ENCODE data around the gene GIPC2.

The GIPC2 gene

GRCh38 chr1:78053498-78053897 lies 7.7 kb downstream of the GIPC2 start:
- H3K4me3 ChIP-seq (replicated peaks; ENCODE audit: low read depth, low read length): no peak overlapping the region
- no peak for DNase-seq (ENCODE audit: extremely low read depth, low read depth)
- TF ChIP-seq, protein P1, sequence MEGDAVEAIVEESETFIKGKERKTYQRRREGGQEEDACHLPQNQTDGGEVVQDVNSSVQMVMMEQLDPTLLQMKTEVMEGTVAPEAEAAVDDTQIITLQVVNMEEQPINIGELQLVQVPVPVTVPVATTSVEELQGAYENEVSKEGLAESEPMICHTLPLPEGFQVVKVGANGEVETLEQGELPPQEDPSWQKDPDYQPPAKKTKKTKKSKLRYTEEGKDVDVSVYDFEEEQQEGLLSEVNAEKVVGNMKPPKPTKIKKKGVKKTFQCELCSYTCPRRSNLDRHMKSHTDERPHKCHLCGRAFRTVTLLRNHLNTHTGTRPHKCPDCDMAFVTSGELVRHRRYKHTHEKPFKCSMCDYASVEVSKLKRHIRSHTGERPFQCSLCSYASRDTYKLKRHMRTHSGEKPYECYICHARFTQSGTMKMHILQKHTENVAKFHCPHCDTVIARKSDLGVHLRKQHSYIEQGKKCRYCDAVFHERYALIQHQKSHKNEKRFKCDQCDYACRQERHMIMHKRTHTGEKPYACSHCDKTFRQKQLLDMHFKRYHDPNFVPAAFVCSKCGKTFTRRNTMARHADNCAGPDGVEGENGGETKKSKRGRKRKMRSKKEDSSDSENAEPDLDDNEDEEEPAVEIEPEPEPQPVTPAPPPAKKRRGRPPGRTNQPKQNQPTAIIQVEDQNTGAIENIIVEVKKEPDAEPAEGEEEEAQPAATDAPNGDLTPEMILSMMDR (IDR thresholded peaks at IDR 0.05; ENCODE audit: low read depth, low read length, missing control alignments): no peak

DNA sequence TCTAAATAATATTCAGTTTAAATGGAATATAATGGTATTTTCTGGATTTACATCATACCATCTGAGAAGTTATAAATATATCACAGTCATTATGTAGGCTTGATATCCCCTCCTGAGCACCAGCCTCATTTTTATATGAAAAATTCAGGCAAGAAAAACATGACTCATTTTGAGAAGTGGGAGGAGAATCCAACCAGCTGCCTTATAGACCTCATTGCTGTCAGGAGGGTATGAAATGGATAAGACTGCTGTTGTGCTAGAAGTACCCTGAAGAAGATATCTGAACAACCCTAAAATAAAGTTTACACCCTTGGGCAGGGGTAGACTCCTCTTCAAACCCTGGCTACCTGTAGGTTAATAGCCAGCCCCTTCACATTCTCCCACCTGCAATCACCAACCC lies 8.8 kb downstream of the GIPC2 start:
- TF ChIP-seq, protein P1 (IDR thresholded peaks at IDR 0.05; ENCODE audit: low read depth, low read length, missing control alignments): no peak
- H3K4me3 ChIP-seq (replicated peaks; ENCODE audit: low read depth, low read length): no peak overlapping the region
- DNase-seq (ENCODE audit: extremely low read depth, low read depth): no peak

DNA sequence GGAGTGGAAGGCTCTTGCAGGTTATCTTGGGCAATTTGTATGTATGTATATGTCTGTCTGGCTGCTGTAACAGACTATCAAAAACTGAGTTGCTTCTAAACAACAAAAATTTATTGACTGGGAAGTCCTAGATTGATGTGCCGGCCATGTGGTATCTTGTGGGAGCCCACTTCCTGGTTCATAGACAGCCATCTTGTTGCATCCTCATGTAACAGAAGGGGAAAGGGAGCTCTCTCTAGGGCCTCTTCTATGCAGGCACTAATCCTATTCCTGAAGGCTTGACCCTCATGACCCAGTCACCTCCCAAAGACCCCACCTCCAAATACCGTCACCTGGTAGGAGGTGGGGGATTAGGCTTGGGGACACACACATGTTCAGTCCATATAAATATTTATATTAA lies 9.2 kb downstream of the GIPC2 start:
- TF ChIP-seq, protein P1 (IDR thresholded peaks at IDR 0.05; ENCODE audit: low read depth, low read length, missing control alignments): no peak
- DNase-seq (ENCODE audit: extremely low read depth, low read depth): no peak
- H3K4me3 ChIP-seq (replicated peaks; ENCODE audit: low read depth, low read length): no peak overlapping the region

DNA sequence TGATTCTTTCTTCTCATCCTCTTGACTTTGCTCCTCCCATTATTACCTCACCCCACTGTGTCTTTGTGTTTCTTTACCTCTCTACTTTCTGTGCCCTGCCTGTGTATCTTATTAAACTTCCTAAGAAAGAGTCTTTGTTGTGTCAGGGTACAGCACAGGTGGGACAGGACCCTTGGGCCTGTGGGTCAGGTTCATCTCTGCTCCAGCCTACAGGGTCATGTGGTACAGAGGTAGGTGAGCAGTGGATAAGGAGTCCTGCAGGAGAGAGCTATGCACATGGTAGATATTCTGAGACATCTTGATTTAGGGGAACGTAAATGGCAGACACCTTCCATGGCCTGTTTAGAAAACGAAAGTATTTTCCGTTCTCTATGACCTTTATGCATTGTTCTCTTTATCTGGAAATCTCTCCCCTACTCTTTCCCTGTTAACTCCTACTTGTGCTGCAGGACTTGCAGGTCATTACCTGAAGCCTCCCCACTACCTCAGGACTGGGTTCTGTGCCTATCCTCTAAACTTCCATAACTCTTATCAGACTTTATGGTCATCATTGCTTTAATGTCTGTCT lies 9.9 kb downstream of the GIPC2 start:
- TF ChIP-seq, protein P1 (IDR thresholded peaks at IDR 0.05; ENCODE audit: low read depth, low read length, missing control alignments): no peak
- no peak for DNase-seq (ENCODE audit: extremely low read depth, low read depth)
- no peak overlapping the region for H3K4me3 ChIP-seq (replicated peaks; ENCODE audit: low read depth, low read length)

GRCh38 chr1:78058670-78059069 lies 12.9 kb downstream of the GIPC2 start:
- no peak for DNase-seq (ENCODE audit: extremely low read depth, low read depth)
- no peak overlapping the region for H3K4me3 ChIP-seq (replicated peaks; ENCODE audit: low read depth, low read length)
- TF ChIP-seq, protein P1 (IDR thresholded peaks at IDR 0.05; ENCODE audit: low read depth, low read length, missing control alignments): no peak

GRCh38 chr1:78060857-78061563 lies 15.2 kb downstream of the GIPC2 start:
- no peak overlapping the region for H3K4me3 ChIP-seq (replicated peaks; ENCODE audit: low read depth, low read length)
- DNase-seq (ENCODE audit: extremely low read depth, low read depth): no peak
- TF ChIP-seq, protein P1 (IDR thresholded peaks at IDR 0.05; ENCODE audit: low read depth, low read length, missing control alignments): no peak
